H9 (cell line): ENCODE measurements around the gene TDRD9. TPM values are rescaled to one million over a fixed set of nuclear protein-coding genes. Genes with fewer than 3 reads are reported as not detected.

ENCODE experiments used
- DNase-seq: peaks from one replicate; pipeline ENCODE4 v3.0.0-alpha.2; 2017
- H2AFZ ChIP-seq: one replicate; pipeline ENCODE4 v1.6.1; 2013; ENCODE audit warnings: mild to moderate bottlenecking, low read length, control low read depth, moderate library complexity
- H2AK5ac ChIP-seq: 2 replicates; pipeline ENCODE4 v1.6.1; 2013; ENCODE audit warnings: low read length, control low read depth, mixed read lengths; ENCODE audit not compliant: insufficient read length
- H2BK120ac ChIP-seq: one replicate; pipeline ENCODE4 v1.6.1; 2013; ENCODE audit warnings: low read depth, mild to moderate bottlenecking, low read length, control low read depth, inconsistent platforms; ENCODE audit not compliant: poor library complexity, severe bottlenecking
- H2BK12ac ChIP-seq: 2 replicates; pipeline ENCODE4 v1.6.1; 2013; ENCODE audit warnings: low read length, control low read depth, mixed read lengths, low read depth; ENCODE audit not compliant: insufficient read length
- H2BK15ac ChIP-seq: 2 replicates; pipeline ENCODE4 v1.6.1; 2013; ENCODE audit warnings: low read depth, low read length, control low read depth
- H2BK20ac ChIP-seq: one replicate; pipeline ENCODE4 v1.6.1; 2013; ENCODE audit warnings: low read depth, mild to moderate bottlenecking, low read length, control low read depth, inconsistent platforms; ENCODE audit not compliant: poor library complexity, severe bottlenecking
- H2BK5ac ChIP-seq: 2 replicates; pipeline ENCODE4 v1.6.1; 2013; ENCODE audit warnings: low read length, control low read depth, mixed read lengths; ENCODE audit not compliant: insufficient read length
- H3K14ac ChIP-seq: 2 replicates; pipeline ENCODE4 v1.6.1; 2013; ENCODE audit warnings: low read length, control low read depth; ENCODE audit not compliant: insufficient read depth
- H3K18ac ChIP-seq: 2 replicates; pipeline ENCODE4 v1.6.1; 2013; ENCODE audit warnings: low read depth, mild to moderate bottlenecking, mixed read lengths, low read length, control low read depth; ENCODE audit not compliant: insufficient read length
- H3K23ac ChIP-seq: 2 replicates; pipeline ENCODE4 v1.6.1; 2013; ENCODE audit warnings: low read length, control low read depth, mixed read lengths, low read depth; ENCODE audit not compliant: insufficient read length
- H3K23me2 ChIP-seq: 2 replicates; pipeline ENCODE4 v1.6.1; 2013; ENCODE audit warnings: low read depth, mild to moderate bottlenecking, mixed read lengths, low read length, control low read depth; ENCODE audit not compliant: insufficient read length, poor library complexity, severe bottlenecking
- H3K27ac ChIP-seq: 2 replicates; pipeline ENCODE4 v1.5.1; 2013; ENCODE audit warnings: low read length, control low read depth, mixed read lengths, low read depth; ENCODE audit not compliant: insufficient read length
- H3K27me3 ChIP-seq: 2 replicates; pipeline ENCODE4 v1.6.1; 2013; ENCODE audit warnings: low read length, control low read depth, inconsistent platforms; ENCODE audit not compliant: insufficient read depth
- H3K4ac ChIP-seq: 2 replicates; pipeline ENCODE4 v1.6.1; 2013; ENCODE audit warnings: low read depth, mild to moderate bottlenecking, control low read depth, inconsistent platforms, low read length, moderate library complexity
- H3K4me1 ChIP-seq: 2 replicates; pipeline ENCODE4 v1.6.1; 2013; ENCODE audit warnings: low read length, control low read depth, inconsistent platforms; ENCODE audit not compliant: insufficient read depth
- H3K4me2 ChIP-seq: 2 replicates; pipeline ENCODE4 v1.6.1; 2013; ENCODE audit warnings: low read length, control low read depth, mixed read lengths; ENCODE audit not compliant: insufficient read length, insufficient read depth
- H3K56ac ChIP-seq: 2 replicates; pipeline ENCODE4 v1.6.1; 2013; ENCODE audit warnings: low read depth, mild to moderate bottlenecking, mixed read lengths, low read length, control low read depth; ENCODE audit not compliant: insufficient read length
- H3K79me1 ChIP-seq: 2 replicates; pipeline ENCODE4 v1.6.1; 2013; ENCODE audit warnings: low read depth, mild to moderate bottlenecking, moderate library complexity, low read length, control low read depth, inconsistent platforms; ENCODE audit not compliant: insufficient read depth, poor library complexity, severe bottlenecking
- H3K79me2 ChIP-seq: 2 replicates; pipeline ENCODE4 v1.6.1; 2013; ENCODE audit warnings: low read length, control low read depth, inconsistent platforms; ENCODE audit not compliant: insufficient read depth
- H3K9ac ChIP-seq: 2 replicates; pipeline ENCODE4 v1.6.1; 2013; ENCODE audit warnings: low read length, control low read depth, mixed read lengths; ENCODE audit not compliant: insufficient read length; ENCODE audit errors: extremely low read depth
- H3K9me3 ChIP-seq: one replicate; pipeline ENCODE4 v1.6.1; 2013; ENCODE audit warnings: low read depth, low read length, inconsistent platforms; ENCODE audit not compliant: control insufficient read depth
- H3T11ph ChIP-seq: one replicate; pipeline ENCODE4 v1.6.1; 2013; ENCODE audit warnings: mild to moderate bottlenecking, low read length, control low read depth, inconsistent platforms
- H4K20me1 ChIP-seq: one replicate; pipeline ENCODE4 v1.6.1; 2013; ENCODE audit not compliant: control insufficient read depth, insufficient read length, insufficient read depth
- H4K5ac ChIP-seq: 2 replicates; pipeline ENCODE4 v1.6.1; 2013; ENCODE audit warnings: low read depth, mild to moderate bottlenecking, mixed read lengths, low read length, control low read depth; ENCODE audit not compliant: insufficient read length
- H4K8ac ChIP-seq: replicated peaks from 2 replicates; pipeline ENCODE4 v1.6.1; 2013; ENCODE audit warnings: low read length, control low read depth, mixed read lengths, low read depth; ENCODE audit not compliant: insufficient read length
- H4K91ac ChIP-seq: 2 replicates; pipeline ENCODE4 v1.6.1; 2013; ENCODE audit warnings: low read depth, mild to moderate bottlenecking, moderate library complexity, mixed read lengths, low read length, control low read depth; ENCODE audit not compliant: insufficient read length
- H3K27ac Mint-ChIP-seq, 3 experiments: 2 replicates in 2 of 3; 3 replicates in 1 of 3; pipeline ENCODE4 v1.8.0; 2020 to 2021; ENCODE audit warnings: mixed read lengths in 3 of 3, mild to moderate bottlenecking in 1 of 3, moderate library complexity in 1 of 3
- H3K27me3 Mint-ChIP-seq: 2 replicates; pipeline ENCODE4 v1.8.0; 2021; ENCODE audit warnings: low read depth, mild to moderate bottlenecking, moderate library complexity, mixed read lengths
- H3K36me3 Mint-ChIP-seq, 3 experiments: 2 replicates in 2 of 3; 3 replicates in 1 of 3; pipeline ENCODE4 v1.8.0; 2020 to 2021; ENCODE audit warnings: low read depth in 3 of 3, mixed read lengths in 3 of 3; ENCODE audit not compliant: insufficient read depth in 1 of 3
- H3K4me1 Mint-ChIP-seq, 2 experiments: 2 replicates each; pipeline ENCODE4 v1.8.0; 2020; ENCODE audit warnings: mixed read lengths in 2 of 2
- H3K4me3 Mint-ChIP-seq, 2 experiments: 2 replicates in 1 of 2; 3 replicates in 1 of 2; pipeline ENCODE4 v1.8.0; 2020 to 2021; ENCODE audit warnings: mild to moderate bottlenecking in 2 of 2, mixed read lengths in 2 of 2, moderate library complexity in 1 of 2
- H3K9me3 Mint-ChIP-seq, 2 experiments: 2 replicates in 1 of 2; 3 replicates in 1 of 2; pipeline ENCODE4 v1.8.0; 2020; ENCODE audit warnings: mild to moderate bottlenecking in 2 of 2, mixed read lengths in 2 of 2, moderate library complexity in 1 of 2
- CTCF ChIP-seq: fragments of 200-600 bp; sonication (generic); conservative IDR thresholded peaks from 3 replicates; pipeline ENCODE4 v1.8.0; 2021; ENCODE audit warnings: antibody characterized with exemption, mild to moderate bottlenecking
- WGBS: extraction: QIAGEN DNeasy Blood & Tissue Kit; methylation state at CpG from one replicate; pipeline ENCODE4 v1.1.7; 2013; ENCODE audit warnings: missing lambda C conversion rate, low lambda C conversion rate, mixed read lengths; ENCODE audit not compliant: insufficient read length; ENCODE audit errors: extremely low coverage; 5-methylcytosine and 5-hydroxymethylcytosine counted together
- total RNA-seq: library from RNA; stranded (reverse); gene quantifications from 2 replicates; pipeline ENCODE4 v1.2.1, GENCODE V29; 2021

Gene TDRD9
- total RNA-seq, 1 experiment from 2014 or later: not detected

DNA sequence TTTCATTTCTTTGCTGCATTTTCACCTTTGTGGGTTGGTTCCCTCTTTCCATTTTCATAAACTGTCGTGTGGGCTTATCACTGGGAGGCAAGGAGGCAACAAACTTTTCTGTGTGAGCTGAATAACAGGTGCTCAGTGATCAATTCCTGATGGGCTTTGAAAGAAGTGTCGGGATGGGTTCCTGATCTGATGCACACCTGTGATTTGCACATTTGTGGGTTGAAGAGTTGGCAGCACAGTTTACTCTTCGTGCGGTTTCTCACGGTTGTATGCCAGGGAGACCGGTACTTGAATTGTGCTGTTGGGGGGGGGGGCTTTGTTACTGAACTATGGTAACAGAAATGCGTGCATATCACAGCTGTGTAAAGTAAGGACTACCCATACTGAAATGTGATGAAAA is 141.3 kb downstream of the TDRD9 start:
- Histone ChIP-seq H2BK5ac (no peak overlapping the region), H3K27me3 (no peaks in the 10 kb centered on the region), H3K9ac (no peak overlapping the region), H3K4ac (no peak overlapping the region), H3K23me2 (no peaks in the 10 kb centered on the region), H3K79me2 (no peaks in the 10 kb centered on the region), H3T11ph (no peak overlapping the region), H2BK12ac (no peak overlapping the region), H3K18ac (no peak overlapping the region), H3K23ac (no peak overlapping the region), H3K9me3 (peaks cover 9% of the 10 kb centered on the region), H3K14ac (no peak overlapping the region), H4K5ac (no peak overlapping the region), H3K56ac (no peak overlapping the region), H3K27ac (no peak overlapping the region), H4K20me1 (no peaks in the 10 kb centered on the region), H3K4me1 (no peaks in the 10 kb centered on the region), H4K8ac (no peak overlapping the region), H2AFZ (no peak overlapping the region), H2BK120ac (no peak overlapping the region), H2AK5ac (no peak overlapping the region), H3K79me1 (no peaks in the 10 kb centered on the region), H2BK15ac (no peak overlapping the region), H3K4me2 (no peak overlapping the region), H4K91ac (no peak overlapping the region), H2BK20ac (no peak overlapping the region)
- Mint-ChIP-seq H3K9me3 (peaks cover 41 to 58% of the 10 kb centered on the region in 2 experiments), H3K4me3 (no peak overlapping the region), H3K27me3 (peaks cover 31% of the 10 kb centered on the region), H3K27ac (no peak overlapping the region), H3K36me3 (peaks cover 4 to 21% (median 7%) of the 10 kb centered on the region in 3 experiments; a peak in 6 of 7 replicates), H3K4me1 (no peaks in the 10 kb centered on the region)
- no CpG with 5 or more reads among the region's 7 CpGs for WGBS
- no peak for TF ChIP-seq CTCF
- DNase-seq: no peak
